OCI-LY1 (cell line): ENCODE measurements around the gene CTNNA3.

Experiments used
- H2AFZ ChIP-seq: fragments of 200-600 bp; sonication (generic), shearing (Covaris generic); 2 replicates; pipeline ENCODE4 v1.6.0; 2014; ENCODE audit warnings: antibody characterized with exemption, mild to moderate bottlenecking, low read length
- H3F3A ChIP-seq: fragments of 200-600 bp; sonication (generic), shearing (Covaris generic); 2 replicates; pipeline ENCODE4 v1.6.0; 2014; ENCODE audit warnings: mild to moderate bottlenecking, antibody characterized with exemption, low read length, moderate library complexity; ENCODE audit not compliant: insufficient read depth
- H3K27ac ChIP-seq: fragments of 200-600 bp; sonication (generic); 2 replicates; pipeline ENCODE4 v1.5.1; 2014; ENCODE audit warnings: low read length, mixed run types, mild to moderate bottlenecking, low read depth; ENCODE audit not compliant: poor library complexity, severe bottlenecking
- H3K27me3 ChIP-seq: fragments of 200-600 bp; sonication (generic); 2 replicates; pipeline ENCODE4 v1.6.0; 2014; ENCODE audit warnings: antibody characterized with exemption, mild to moderate bottlenecking, low read length, moderate library complexity; ENCODE audit not compliant: insufficient read depth
- H3K36me3 ChIP-seq: fragments of 200-600 bp; sonication (generic); 2 replicates; pipeline ENCODE4 v1.6.1; 2014; ENCODE audit warnings: mild to moderate bottlenecking, antibody characterized with exemption, low read length, moderate library complexity, mixed read lengths; ENCODE audit not compliant: insufficient read depth
- H3K4me1 ChIP-seq: fragments of 200-600 bp; sonication (generic); 2 replicates; pipeline ENCODE4 v1.5.1; 2014; ENCODE audit warnings: mild to moderate bottlenecking, low read length, moderate library complexity; ENCODE audit not compliant: insufficient read depth, severe bottlenecking
- H3K4me2 ChIP-seq: fragments of 200-600 bp; sonication (generic), shearing (Covaris generic); 2 replicates; pipeline ENCODE4 v1.6.1; 2014; ENCODE audit warnings: low read length
- H3K4me3 ChIP-seq: fragments of 200-600 bp; sonication (generic); 2 replicates; pipeline ENCODE4 v1.5.1; 2014; ENCODE audit warnings: low read length, low read depth, mild to moderate bottlenecking, mixed read lengths; ENCODE audit not compliant: poor library complexity, severe bottlenecking
- H3K79me2 ChIP-seq: fragments of 200-600 bp; shearing (Covaris generic); 2 replicates; pipeline ENCODE4 v1.6.1; 2016; ENCODE audit warnings: mixed run types, low read length, mixed read lengths; ENCODE audit not compliant: insufficient read depth
- H3K9ac ChIP-seq: fragments of 200-600 bp; sonication (generic), shearing (Covaris generic); 2 replicates; pipeline ENCODE4 v1.6.1; 2014; ENCODE audit warnings: mild to moderate bottlenecking, low read length, mixed read lengths
- H3K9me2 ChIP-seq: fragments of 200-600 bp; sonication (generic), shearing (Covaris generic); 2 replicates; pipeline ENCODE4 v1.6.1; 2014; ENCODE audit warnings: low read depth, mild to moderate bottlenecking, low read length, mixed read lengths
- H3K9me3 ChIP-seq: fragments of 200-600 bp; shearing (Covaris generic); 2 replicates; pipeline ENCODE4 v1.6.1; 2014; ENCODE audit warnings: low read length, mixed read lengths
- H4K20me1 ChIP-seq: fragments of 200-600 bp; sonication (generic), shearing (Covaris generic); 2 replicates; pipeline ENCODE4 v1.6.0; 2016; ENCODE audit warnings: mild to moderate bottlenecking, low read length; ENCODE audit not compliant: insufficient read depth
- EZH2 ChIP-seq: fragments of 200-600 bp; sonication (generic), shearing (Covaris generic); IDR thresholded peaks from 2 replicates; pipeline ENCODE4 v1.8.0; 2017; ENCODE audit warnings: borderline replicate concordance, mixed run types, mild to moderate bottlenecking, antibody characterized with exemption, low read length, moderate library complexity, mixed read lengths
- TF ChIP-seq, protein P1 (sequence below): fragments of 200-600 bp; sonication (generic), shearing (Covaris generic); IDR thresholded peaks from 2 replicates; pipeline ENCODE4 v1.5.1; 2017; ENCODE audit warnings: mild to moderate bottlenecking, antibody characterized with exemption, low read length, moderate library complexity, mixed read lengths

The CTNNA3 gene

DNA sequence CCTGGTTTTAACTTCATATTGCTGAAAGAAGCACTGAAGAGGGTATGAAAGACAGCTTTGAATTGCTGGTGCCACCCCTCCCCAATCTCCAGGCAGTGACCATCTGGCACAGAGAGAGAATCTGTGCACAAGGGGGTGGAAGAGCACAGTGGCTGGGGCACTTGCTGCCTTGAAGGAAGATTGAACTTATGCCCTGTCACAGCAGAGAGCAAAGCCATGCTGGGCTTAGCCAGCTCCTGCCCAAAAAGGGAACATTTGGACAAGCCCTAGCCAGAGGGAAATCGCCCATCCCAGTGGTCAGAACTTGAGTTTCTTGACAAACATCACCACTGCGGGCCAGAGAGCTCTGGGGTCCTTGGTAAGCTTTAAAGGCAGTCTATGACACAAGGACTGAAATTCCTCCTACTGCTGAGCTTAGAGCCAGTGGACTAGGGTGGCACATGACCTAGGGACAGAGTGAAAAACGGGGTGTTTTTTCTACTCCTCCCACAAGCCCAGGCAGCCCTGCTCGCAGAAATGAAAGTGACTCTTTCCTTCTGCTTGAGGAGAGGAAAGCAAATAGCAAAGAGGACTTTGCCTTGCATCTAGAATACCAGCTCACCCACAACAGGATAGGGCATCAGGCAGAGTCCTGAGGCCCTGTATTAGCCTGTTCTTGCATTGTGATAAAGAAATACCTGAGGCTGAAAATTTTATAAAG lies 257.2 kb downstream of the CTNNA3 start:
- Histone ChIP-seq H3K4me3 (no peak overlapping the region), H3K79me2 (no peaks in the 10 kb centered on the region), H3K36me3 (no peaks in the 10 kb centered on the region), H3K4me2 (no peak overlapping the region), H3K4me1 (no peaks in the 10 kb centered on the region), H2AFZ (no peak overlapping the region), H4K20me1 (no peaks in the 10 kb centered on the region), H3K27ac (no peak overlapping the region), H3K9me2 (no peaks in the 10 kb centered on the region), H3K9ac (no peak overlapping the region), H3K27me3 (no peaks in the 10 kb centered on the region), H3K9me3 (no peaks in the 10 kb centered on the region), H3F3A (no peaks in the 10 kb centered on the region)
- TF ChIP-seq, protein P1, sequence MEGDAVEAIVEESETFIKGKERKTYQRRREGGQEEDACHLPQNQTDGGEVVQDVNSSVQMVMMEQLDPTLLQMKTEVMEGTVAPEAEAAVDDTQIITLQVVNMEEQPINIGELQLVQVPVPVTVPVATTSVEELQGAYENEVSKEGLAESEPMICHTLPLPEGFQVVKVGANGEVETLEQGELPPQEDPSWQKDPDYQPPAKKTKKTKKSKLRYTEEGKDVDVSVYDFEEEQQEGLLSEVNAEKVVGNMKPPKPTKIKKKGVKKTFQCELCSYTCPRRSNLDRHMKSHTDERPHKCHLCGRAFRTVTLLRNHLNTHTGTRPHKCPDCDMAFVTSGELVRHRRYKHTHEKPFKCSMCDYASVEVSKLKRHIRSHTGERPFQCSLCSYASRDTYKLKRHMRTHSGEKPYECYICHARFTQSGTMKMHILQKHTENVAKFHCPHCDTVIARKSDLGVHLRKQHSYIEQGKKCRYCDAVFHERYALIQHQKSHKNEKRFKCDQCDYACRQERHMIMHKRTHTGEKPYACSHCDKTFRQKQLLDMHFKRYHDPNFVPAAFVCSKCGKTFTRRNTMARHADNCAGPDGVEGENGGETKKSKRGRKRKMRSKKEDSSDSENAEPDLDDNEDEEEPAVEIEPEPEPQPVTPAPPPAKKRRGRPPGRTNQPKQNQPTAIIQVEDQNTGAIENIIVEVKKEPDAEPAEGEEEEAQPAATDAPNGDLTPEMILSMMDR = no peak
- no peak for TF ChIP-seq EZH2

DNA sequence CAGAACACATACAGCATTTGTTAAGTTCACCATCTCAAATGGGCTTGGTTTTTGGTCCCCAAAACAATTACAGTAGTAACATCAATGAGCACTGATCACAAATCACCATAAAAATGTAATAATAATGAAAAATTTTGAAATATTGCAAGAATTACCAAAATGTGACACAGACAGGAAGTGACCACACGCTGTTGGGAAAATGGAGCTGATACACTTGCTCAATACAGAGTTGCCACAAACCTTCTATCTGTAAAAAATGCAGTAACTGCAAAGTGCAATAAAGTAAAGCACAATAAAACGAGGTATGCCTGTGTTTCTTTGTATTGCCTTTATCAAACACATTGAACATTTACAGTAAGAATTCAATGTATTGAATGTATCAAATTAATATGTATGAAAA lies 262.7 kb downstream of the CTNNA3 start:
- no peaks in the 10 kb centered on the region for H3K9me2 ChIP-seq
- H4K20me1 ChIP-seq = no peaks in the 10 kb centered on the region
- no peaks in the 10 kb centered on the region for H3K4me1 ChIP-seq
- H3K79me2 ChIP-seq = no peaks in the 10 kb centered on the region
- no peak overlapping the region for H2AFZ ChIP-seq
- no peaks in the 10 kb centered on the region for H3F3A ChIP-seq
- H3K36me3 ChIP-seq = no peaks in the 10 kb centered on the region
- no peak overlapping the region for H3K27ac ChIP-seq
- no peaks in the 10 kb centered on the region for H3K27me3 ChIP-seq
- no peak overlapping the region for H3K9ac ChIP-seq
- no peak overlapping the region for H3K4me3 ChIP-seq
- H3K4me2 ChIP-seq = no peak overlapping the region
- TF ChIP-seq, protein P1 = no peak
- no peak for TF ChIP-seq EZH2
- H3K9me3 ChIP-seq = no peaks in the 10 kb centered on the region

DNA sequence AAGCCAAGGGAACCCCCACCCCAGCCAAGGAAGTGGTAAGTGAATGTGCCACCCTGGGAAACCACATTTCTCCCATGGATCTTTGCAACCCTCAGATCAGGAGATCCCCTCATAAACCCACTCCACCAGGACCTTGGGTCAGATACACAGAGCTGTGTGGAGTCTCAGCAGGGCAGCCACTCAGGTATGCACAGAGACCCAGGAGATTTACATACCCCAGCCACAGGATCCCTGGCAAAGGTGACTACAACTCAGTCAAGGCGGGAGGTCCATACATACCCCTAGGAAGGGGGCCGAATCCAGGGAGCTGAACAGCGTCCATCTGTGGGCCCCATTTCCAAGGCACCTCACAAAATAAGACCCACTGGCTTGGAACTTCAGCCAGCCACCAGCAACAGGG lies 293.4 kb downstream of the CTNNA3 start:
- Histone ChIP-seq H3K9me2 (no peaks in the 10 kb centered on the region), H3K4me1 (no peaks in the 10 kb centered on the region), H3K9me3 (no peaks in the 10 kb centered on the region), H3K36me3 (no peaks in the 10 kb centered on the region), H3K27me3 (no peaks in the 10 kb centered on the region), H3K4me3 (no peak overlapping the region), H3K79me2 (no peaks in the 10 kb centered on the region), H3K4me2 (no peak overlapping the region), H4K20me1 (no peaks in the 10 kb centered on the region), H3K27ac (no peak overlapping the region), H3F3A (no peaks in the 10 kb centered on the region), H3K9ac (no peak overlapping the region), H2AFZ (no peak overlapping the region)
- TF ChIP-seq, protein P1 = no peak
- no peak for TF ChIP-seq EZH2
